GM19035 (cell line): ENCODE results near the gene ENC1.

Source experiments
- ATAC-seq: cut with Tn5 transposase; IDR thresholded peaks from one replicate; pipeline ENCODE4 v1.9.1; 2021; ENCODE audit not compliant: unreplicated experiment

ENC1 gene

DNA sequence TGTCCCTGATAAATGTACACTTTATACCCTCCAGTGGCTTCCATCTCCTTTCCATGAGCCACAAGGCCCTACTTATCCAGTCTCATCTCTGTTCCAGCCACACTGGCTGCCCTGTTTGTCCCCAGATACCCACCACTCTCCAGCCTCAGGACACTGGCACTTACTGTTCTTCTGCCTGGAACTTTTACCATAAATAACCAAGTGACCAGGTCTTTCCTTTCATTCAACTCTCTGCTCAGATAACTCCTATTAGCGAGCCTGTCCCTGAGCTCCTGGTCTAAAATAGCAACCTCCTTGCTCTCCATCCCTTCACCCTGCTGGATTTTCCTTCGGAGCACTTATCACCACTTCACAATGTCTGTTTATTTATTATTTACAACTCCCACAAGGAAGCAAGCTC, 16.6 kb upstream of the ENC1 start:
- ATAC-seq, result no peak

DNA sequence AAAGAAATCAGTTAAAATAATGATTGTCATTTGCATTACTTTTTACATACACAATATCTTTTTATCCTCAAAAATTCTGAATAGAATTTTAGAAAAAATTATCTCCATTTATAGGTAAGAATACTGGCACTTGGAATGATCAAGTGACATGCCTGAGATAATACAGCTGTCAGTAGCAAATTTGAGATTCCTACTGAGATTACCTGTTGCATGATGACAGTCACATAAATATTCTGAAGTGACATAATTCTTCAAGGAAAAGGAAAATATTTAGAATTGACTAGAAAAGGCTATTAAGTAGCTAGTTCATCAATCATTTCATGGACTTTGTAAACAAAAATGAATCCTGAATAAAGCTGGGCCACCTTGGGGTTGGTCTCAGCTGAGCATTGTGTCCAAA, 15.2 kb upstream of the ENC1 start:
- no peak for ATAC-seq

DNA sequence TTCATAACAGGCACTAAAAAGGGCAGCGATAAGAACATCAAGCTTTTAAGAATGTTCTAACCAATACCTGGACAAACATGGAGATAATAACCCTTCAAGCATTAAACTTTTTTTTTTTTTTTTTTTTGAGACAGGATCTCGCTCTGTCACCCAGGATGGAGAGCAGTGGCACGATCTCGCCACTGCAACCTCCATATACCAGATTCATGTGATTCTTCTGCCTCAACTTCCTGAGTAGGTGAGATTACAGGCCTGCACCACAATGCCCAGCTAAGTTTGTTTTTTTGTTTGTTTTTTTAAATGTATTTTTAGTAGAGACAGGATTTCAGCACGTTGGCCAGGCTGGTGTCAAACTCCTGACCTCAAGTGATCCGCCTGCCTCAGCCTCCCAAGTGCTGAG, 14.7 kb upstream of the ENC1 start:
- ATAC-seq, result no peak

DNA sequence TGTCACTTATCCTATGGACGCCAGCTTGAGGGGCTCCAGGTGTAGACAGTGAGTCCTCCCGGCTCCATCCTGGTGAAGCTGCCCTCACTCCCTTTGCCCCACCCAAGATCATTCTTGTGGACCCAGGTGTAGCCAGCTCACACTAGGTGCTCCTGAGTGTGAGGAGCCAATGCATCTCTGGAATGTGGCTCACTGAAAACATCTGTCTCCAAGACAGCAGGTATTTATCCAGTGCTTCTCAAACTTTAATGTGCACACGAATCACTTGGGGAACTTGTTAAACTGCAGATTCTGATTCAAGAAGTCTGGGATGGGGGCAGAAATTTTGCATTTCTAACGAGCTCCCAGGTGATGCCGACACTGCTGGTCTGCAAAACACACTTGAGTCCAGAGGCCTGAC, 13.5 kb upstream of the ENC1 start:
- no peak for ATAC-seq

DNA sequence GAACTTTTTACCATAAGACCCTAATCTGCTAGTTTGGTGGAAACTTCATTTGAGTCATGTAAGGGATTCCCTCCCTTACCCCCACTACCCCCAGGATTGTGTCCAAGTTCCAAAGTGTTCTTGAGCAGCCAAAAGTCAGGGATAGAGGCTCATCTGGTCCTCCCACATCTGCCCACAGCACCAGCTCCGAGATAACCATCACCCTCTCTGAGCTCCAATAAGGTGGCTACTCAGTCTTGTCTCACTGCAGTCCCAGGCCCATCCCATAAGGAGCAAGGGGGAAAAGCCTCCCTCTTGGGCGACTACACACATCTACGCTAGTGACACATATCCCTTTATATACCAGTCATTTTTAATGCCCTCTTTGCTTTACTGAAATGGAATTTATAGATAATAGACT, 12.0 kb upstream of the ENC1 start:
- ATAC-seq, result no peak

DNA sequence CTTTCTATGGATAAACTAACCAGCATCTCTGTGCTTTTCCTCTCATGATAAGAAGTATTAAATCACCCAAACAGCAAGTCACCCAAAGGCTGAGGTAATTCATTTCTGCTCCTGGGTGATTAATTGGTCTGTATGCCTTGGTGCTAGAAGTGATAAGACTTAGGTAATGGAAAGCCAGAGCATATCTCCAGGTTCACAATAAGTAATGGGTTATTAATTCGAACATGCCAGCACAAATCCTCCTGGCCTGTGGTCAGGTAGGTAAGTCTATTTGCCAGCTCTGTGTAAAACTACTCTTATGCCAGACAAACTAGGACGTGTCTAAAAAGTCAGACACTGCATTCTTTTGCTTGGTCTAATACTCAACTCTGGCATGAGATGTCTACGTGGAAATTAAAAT, 11.2 kb upstream of the ENC1 start:
- ATAC-seq, result no peak

DNA sequence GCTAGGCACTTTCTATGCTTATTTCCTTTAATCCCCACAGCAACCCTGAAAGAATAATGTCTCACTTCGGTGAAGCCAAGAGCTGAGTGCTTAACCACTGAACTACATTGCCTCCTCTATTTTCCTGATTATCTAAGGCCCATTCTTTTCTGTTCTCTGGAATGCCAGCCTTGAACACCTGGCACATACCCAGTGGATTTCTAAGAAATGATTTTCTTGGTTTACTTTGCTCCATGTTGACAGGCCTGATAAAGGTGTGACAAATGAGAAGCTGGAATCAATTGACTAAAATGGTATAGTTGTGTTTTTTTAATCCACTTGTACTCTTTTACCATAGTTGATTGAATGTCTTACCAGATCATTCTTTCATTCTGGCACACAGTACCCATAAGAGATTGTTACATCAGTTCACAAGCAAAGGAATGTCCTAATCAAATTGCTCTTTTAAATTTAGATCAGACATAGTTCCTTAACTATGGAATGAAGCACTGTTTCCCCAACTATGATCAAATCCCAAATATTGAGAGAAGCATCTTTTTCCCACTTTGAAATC, 9.0 kb upstream of the ENC1 start:
- no peak for ATAC-seq

DNA sequence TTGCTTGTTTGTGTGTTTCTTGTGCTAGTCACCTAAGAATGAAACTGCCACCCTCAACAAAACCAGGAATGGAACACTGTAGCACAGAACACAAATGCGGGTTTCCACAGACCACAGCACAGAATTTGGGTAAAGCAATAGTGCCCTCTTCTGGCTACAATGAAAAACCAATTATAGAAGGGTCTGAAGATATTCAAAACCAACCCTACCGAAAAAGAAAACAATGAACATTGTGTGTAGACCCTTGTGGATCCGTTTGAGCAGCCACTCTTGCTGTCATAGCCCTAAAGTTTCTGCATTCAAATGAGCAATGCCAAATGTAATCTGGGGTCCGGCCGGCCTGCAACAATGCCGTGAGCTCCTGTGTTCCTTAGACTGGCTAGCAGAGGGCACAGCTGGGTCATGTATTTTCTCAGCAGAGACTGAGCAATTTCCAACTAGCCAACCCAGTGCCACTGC, 8.3 kb upstream of the ENC1 start:
- ATAC-seq, result peak; percentile 55

DNA sequence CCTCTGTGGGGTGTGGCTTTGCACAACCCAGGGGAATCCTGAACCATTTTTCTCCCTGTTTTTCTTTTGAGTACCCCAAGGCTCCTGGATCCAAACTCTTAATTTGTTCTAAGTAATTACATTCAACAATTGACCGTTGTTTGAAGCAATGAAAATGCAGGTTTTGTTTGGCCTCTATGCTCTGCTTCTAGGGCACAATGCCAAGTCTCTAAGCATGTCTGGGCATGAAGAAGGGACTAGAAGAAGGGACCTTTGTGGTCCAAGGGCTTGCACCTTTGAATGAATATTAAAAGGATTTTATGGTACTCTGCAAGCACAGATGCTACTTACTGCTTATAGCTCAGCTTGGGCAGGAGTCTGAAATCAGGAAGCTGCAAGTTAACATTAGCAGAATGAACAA, 6.6 kb upstream of the ENC1 start:
- no peak for ATAC-seq

DNA sequence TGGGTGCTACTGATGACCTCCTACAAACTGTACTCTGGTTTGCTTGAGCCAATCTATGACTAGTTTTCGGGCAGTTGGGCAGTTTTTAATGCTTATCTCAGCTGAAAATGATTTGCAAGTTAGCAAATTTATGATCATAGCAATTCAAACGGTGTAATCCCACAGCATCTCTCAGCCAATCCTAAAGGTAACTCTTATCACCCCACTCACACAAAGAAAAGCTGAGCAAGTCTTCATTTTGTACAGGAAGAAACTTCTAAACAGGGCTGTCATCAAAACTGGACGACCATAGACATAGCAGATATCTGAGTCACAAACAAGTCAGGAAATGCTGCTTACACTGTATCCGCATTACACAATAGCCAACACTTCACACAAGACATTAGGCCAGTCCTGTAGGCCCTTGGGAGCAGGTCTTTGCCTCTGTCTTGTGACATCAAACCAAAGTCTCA, 2.6 kb upstream of the ENC1 start:
- no peak for ATAC-seq

DNA sequence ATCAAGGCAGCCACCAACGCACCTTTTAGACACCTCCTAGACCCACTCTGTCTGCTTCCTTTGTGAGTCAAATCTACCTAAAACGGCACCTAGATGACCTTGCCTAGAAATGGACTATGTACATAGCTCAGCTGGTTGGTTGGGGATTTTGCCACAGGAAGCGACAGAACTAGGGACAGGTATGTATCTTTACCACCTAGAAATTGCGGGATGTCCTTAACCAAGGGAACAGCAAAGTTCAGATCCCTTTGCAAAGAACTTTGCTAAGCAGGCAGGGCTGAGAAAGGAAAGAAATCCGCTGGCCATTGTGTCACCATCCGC, 2.0 kb upstream of the ENC1 start:
- ATAC-seq, result no peak

DNA sequence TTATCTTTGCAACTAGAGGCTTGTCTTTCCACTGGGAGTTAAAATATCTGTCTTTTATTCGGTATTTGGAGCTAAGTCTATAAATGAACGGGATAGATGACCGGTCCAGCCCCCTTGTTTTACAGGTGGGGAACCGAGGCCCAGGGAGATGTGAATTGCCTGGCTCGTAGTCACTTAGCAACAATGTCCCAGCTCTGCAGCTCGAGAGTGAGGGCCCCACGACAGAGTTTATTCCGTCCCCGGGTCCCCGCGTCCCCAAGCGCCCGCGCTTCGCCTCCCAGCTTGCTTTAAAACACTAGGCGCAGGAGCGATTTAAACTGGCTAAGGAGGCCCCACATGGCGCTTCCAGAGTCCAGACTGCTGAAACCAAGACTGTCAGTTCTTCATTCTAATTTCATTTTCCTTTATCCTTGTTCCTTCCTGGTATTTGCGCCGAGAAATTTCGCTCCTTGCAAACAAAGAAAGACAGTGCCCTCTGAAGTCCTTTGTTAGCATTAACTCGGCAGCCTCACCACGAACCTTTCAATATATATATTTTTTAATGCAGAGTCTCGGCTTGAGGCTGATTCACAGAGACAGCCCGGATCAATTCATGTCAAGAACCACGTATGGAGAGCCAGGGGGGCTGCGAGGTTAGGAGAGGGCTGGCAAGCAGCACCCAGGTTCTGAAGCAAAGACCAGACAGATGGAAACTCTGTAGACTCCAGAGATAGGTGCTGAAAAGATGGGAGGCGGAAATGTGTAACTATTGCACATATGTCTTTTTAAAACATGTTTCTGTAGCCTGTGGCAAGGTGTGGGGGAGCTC, 1.4 kb upstream of the ENC1 start:
- no peak for ATAC-seq

DNA sequence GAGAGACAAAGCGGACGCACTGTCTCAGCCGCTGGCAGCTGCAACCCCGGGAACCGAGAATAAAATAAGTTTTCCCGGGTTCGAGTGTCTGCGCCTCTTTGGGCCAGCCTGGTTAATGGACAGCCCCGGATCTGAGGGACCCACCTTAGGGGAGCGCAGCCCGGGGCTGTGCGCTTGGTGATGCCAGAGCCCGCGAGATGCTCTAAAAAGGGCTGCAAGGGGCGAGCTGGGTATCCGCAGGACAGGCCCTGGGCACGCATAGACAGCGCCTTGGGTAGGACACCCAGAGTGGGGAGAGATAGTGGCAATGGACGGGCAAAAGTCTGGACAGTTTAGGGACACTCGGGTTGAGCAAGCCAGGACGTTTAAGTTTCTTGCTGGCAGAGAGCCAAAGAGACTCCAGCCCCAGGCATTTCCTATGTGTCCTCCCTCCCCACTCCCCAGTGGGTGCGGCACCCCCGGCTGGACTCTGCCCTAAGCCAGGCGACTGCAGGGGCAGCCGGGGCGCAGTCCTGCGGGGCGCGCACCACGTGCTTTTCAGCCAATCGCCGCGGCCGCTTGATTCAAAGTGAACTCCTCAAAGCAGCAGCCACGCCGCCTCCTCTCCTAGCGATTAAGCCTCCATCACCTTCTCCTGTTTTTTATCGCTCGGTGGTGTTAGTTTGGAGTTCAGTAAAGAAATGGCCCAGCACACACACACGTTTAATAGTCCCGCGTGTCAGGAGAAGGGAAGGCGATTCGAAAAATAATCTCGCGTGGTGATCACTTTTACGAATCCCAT, 616 bp upstream of the ENC1 start:
- ATAC-seq, result peak; percentile 21

DNA sequence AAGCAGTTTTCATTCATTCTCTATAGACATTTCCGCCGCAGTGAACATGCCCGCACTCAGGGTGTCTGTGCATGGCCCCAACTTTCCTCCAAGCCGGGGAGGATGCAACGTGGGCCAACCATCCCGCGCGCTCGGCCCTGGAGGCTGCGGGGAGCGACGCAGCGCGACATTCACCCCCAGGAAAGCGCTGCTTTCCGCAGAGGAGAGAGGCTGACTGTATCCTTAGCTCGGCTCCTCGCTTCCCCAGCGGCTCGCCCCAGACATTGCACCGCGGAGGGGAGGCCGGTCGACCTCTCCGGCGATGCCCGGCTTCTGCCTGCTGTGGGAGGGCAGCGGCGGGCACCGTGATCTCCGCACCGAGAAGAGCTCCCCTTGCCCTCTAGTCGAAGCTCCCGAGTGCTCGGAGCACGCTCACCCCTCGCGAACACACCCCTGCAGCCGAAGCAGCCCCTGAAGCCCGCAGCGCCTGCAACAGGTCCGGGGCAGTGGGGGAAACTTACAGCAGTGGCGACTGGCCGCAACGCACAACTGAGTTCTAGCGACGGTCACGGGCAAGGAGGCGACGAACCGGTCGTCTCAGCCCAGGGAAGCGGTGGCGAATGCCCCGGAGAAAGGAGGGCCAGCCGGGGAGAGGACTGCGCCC, 600 bp downstream of the ENC1 start:
- ATAC-seq, result peak; percentile 24

DNA sequence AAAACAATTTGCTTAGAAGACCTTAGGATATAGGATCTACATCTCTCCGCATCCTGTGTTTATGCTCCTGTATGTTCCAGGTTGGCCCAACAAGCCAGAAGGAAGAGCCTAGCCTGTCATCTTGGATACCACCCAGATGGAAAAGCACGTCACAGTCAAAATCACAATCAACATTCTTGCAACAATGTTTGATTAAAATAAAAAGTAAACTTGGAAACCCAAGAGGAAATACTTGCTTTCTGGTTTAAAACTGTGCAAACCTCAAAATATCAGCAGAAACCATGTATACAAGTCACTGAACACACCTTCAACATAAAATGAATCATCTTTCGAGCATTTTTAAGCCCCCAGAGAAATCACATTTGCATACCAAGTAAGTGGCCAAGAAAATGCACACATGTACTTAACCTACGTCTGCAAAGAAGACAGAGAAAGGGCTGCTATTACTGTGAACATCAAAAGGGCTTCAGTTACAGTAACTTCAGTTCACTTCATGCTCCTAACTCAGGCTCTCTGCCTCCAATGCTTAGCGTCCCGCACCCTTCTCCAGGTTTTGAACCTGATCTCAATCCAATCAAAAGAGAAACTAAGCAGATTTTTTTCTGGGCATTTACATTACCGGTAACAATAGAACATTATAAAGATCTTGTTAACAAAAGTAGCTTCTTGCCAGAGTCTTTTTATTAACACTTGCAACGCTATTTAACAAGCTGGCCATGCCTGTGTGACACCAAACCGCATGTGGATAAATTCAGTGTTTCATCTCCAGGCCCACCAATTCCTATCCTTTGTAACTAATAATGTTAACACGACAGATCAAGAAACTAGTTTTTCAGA, 1.3 kb downstream of the ENC1 start:
- peak; percentile 39 for ATAC-seq

DNA sequence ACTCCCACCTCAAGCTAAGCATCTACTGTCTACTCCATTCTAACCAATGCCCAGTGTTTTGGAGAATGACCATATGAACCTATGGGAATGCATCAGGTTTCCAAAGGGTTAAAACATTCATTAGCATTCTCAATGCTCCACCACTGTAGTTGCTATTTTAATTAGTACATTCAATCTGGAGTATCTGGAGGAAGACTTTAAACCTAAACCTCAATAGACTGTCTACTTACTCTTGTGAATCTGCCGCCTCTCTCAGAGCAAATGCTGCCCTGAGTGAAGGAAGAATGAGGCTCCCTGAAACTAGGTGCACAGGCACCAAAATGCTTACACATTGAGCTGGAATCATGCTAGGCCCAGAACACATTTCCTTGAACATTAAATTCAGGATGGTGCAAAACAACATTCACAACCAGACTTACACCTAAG, 2.0 kb downstream of the ENC1 start:
- no peak for ATAC-seq

DNA sequence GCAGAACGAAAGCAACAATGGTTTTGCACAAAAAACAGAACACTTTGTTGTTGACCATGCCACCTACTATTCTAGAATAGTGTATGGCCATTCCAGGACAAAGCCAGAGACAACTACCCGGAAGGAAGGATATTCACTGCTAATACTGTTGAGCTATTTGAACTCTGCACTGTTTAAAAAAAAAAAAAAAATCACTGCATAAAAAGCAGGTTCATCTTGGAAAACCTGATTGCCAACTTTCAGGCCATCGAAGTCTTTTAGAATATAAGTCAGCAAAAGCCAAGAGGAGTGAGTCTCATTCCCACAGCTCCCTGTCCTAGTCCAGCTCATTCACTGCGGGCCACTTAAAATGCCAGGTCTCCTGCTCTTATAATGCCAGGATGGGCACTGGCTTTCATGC, 4.0 kb downstream of the ENC1 start:
- ATAC-seq, result no peak

DNA sequence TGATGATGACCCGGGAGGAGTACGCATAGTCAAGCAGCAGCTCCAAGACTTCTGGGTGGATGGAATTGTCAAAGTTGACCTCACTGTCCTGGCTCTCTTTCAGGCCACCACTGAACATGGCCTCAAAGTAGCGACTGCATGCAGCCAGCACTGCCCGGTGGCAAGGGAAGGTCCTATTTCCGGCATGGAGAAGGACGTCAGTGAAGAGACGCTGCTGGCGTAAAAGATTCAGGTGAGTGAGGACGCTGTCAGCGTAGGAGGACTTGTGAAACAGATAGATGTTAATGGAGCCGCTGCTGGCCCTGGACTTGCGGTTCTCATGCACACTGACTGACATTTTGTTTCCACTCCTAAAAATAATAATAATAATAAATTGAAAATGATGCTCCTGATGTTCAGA, 4.4 kb downstream of the ENC1 start:
- no peak for ATAC-seq

DNA sequence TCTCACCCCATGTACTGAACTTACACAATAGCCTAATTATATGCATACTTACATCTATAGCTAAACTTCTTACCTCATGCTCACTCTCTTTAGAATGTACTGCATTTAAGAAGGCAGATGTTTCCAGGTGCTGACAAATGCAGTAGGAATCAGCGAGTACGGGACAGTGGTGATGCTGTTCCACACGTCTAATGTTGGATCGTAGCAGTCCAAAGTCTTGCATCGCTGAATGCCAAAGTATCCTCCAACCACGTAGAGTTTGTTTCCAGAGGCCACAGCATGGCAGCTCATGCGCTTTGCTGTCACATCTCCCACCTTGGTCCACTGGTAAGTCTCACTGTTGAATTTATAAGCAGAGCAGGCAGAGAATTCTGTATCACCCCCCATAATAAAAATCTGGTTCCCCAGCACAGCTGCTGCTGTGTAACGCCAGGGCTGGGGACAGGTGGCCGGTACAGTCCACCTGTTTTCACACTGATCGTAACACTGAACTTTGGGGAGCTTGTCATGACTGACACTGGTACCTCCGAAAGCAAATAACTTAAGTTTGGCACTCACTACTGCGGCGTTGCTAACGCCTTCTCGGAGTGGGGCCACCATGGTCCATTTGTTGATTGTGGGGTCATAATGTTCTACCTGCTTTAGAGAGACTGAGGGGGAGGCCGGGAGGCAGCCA, 5.8 kb downstream of the ENC1 start:
- no peak for ATAC-seq

DNA sequence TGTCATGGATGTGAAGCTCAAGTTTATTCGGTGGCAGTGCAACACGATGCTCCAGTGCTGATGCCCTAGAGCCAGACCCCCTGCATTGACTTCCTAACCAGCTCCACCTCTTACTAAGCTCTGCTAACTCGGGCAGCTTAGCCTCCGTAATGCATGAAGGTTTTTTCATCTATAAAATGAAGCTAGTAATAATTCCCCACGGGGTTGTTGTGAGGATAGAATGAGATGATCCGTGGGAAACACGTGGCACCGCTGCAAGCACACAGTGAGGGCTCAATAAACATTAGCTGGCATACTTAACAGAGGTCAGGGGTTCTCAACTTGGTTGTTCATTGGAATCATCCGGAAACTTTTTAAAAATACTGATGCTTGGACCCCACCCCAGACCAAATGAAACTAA, 6.8 kb downstream of the ENC1 start:
- no peak for ATAC-seq
